Fibroblast of lung (primary cell): ENCODE measurements around the gene LUC7L.

ENCODE experiments used
- EZH2 ChIP-seq: IDR thresholded peaks from 2 replicates; pipeline ENCODE4 v1.5.1; 2012; ENCODE audit warnings: low read length, control low read depth, mild to moderate bottlenecking; ENCODE audit errors: missing control alignments
- TF ChIP-seq, protein P1 (sequence below), 2 donors: IDR thresholded peaks in 1 of 2; conservative IDR thresholded peaks in 1 of 2; 1 replicate in 1 of 2; 2 replicates in 1 of 2; pipeline ENCODE4 v1.5.1; 2011 to 2012; ENCODE audit warnings: low read length in 2 of 2, control low read depth in 1 of 2, inconsistent platforms in 1 of 2, low read depth in 1 of 2, mild to moderate bottlenecking in 1 of 2

DNA sequence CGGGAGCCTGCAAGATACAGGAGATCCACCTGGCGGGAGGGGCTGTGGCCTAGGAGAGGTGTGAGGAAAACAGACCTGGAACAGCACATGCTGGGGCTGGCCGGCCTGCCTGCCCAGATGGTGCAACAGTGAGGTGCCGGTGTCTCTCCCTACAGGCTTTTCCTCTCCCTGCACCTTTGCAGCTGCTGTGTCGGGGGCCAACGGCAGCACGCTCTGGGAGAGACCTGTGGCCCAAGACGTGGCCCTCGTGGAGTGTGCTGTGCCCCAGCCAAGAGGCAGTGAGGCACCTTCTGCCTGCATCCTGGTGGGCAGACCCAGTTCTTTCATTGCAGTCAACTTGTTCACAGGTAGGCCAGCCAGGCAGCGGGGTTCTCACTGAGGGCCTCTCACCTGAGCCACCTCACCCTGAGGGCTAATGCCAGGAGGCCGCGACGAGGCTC, 30.6 kb upstream of the LUC7L start:
- TF ChIP-seq, protein P1, sequence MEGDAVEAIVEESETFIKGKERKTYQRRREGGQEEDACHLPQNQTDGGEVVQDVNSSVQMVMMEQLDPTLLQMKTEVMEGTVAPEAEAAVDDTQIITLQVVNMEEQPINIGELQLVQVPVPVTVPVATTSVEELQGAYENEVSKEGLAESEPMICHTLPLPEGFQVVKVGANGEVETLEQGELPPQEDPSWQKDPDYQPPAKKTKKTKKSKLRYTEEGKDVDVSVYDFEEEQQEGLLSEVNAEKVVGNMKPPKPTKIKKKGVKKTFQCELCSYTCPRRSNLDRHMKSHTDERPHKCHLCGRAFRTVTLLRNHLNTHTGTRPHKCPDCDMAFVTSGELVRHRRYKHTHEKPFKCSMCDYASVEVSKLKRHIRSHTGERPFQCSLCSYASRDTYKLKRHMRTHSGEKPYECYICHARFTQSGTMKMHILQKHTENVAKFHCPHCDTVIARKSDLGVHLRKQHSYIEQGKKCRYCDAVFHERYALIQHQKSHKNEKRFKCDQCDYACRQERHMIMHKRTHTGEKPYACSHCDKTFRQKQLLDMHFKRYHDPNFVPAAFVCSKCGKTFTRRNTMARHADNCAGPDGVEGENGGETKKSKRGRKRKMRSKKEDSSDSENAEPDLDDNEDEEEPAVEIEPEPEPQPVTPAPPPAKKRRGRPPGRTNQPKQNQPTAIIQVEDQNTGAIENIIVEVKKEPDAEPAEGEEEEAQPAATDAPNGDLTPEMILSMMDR (conservative IDR thresholded peaks at IDR 0.05 in 1 of 2, IDR thresholded peaks at IDR 0.05 in 1 of 2; ENCODE audit: low read depth in 1 of 2, low read length in 2 of 2), result no peak
- no peak for TF ChIP-seq EZH2
